Erythroblast (primary cell): Measurements from ENCODE around the gene GRM8.

ENCODE experiments used
- GATA1 ChIP-seq: IDR thresholded peaks from 2 replicates; pipeline ENCODE4 v1.6.1; 2011; ENCODE audit warnings: low read depth, mild to moderate bottlenecking, control low read depth, low read length, moderate library complexity
- POLR2A ChIP-seq: IDR thresholded peaks from 2 replicates; pipeline ENCODE4 v1.6.1; 2011; ENCODE audit warnings: mild to moderate bottlenecking, low read length

DNA sequence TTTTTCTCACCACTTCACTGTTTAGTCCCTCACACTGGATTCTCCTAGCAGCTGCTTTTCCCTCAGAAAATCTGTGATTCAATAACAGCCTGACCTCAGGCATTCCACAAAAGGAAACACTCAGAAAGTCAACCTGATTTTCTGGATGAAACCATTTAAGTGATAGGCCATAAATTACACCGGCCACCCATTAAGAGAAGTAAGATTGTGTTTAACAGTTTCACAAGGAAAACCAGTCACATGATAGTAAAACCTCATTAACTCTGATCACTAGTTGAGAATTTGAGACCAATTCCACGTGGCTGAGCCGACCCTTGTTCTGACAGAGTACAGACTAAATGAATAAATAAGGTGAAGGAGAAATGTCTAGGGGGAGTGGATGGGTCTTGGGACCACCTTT, 7.7 kb downstream of the GRM8 start:
- TF ChIP-seq POLR2A (no peak), GATA1 (no peak)
